Measurements from ENCODE around the gene CCDC182. TPM values are rescaled to one million over a fixed set of nuclear protein-coding genes. Genes with fewer than 3 reads are reported as not detected.

Gene CCDC182
- not detected in 2 replicates for total RNA-seq (2022)
- Bru-seq, nascent RNA: not detected
- not detected for BruChase-seq, experiment 1, labeled RNA remaining after a 6-hour chase
- BruChase-seq, experiment 2, labeled RNA remaining after a 2-hour chase: not detected
- long read RNA-seq: 0 reads

GRCh38 chr17:57745242-57745641 is at the start of gene CCDC182:
CCDC182 (minus strand) TSS chr17:57745299; CDS start chr17:57745272, 27 bp downstream.
- Mint-ChIP-seq H3K27ac (ENCODE audit: unreplicated experiment) (no peak within 1 kb of the TSS), H3K4me1 (ENCODE audit: low read depth, unreplicated experiment) (no peaks in the 10 kb centered on the region), H3K36me3 (ENCODE audit: insufficient read depth, unreplicated experiment) (no peaks in the 10 kb centered on the region), H3K27me3 (ENCODE audit: unreplicated experiment) (peaks cover 83% of the 10 kb centered on the region), H3K9me3 (ENCODE audit: low read depth, unreplicated experiment) (no peaks in the 10 kb centered on the region), H3K4me3 (ENCODE audit: low read depth, unreplicated experiment) (no peak within 1 kb of the TSS)
- intact Hi-C loops (cut with micrococcal nuclease; ENCODE audit: unreplicated experiment): loop anchor here (5.0 kb wide), 2 partner anchors 148 to 503 kb away; no protein-coding TSS in a partner anchor
- TF ChIP-seq, protein P1, sequence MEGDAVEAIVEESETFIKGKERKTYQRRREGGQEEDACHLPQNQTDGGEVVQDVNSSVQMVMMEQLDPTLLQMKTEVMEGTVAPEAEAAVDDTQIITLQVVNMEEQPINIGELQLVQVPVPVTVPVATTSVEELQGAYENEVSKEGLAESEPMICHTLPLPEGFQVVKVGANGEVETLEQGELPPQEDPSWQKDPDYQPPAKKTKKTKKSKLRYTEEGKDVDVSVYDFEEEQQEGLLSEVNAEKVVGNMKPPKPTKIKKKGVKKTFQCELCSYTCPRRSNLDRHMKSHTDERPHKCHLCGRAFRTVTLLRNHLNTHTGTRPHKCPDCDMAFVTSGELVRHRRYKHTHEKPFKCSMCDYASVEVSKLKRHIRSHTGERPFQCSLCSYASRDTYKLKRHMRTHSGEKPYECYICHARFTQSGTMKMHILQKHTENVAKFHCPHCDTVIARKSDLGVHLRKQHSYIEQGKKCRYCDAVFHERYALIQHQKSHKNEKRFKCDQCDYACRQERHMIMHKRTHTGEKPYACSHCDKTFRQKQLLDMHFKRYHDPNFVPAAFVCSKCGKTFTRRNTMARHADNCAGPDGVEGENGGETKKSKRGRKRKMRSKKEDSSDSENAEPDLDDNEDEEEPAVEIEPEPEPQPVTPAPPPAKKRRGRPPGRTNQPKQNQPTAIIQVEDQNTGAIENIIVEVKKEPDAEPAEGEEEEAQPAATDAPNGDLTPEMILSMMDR (IDR thresholded peaks at IDR 0.05; ENCODE audit: unreplicated experiment): no peak
- BruUV-seq (replicated peaks): no TSS peak
- CTCF ChIA-PET: no interaction called here
- DNase-seq: no peak

- no peak overlapping the region for H3K27ac Mint-ChIP-seq (ENCODE audit: unreplicated experiment)
- H3K27me3 Mint-ChIP-seq (ENCODE audit: unreplicated experiment): peaks cover 45% of the 10 kb centered on the region
- no peaks in the 10 kb centered on the region for H3K4me1 Mint-ChIP-seq (ENCODE audit: low read depth, unreplicated experiment)
- no peak overlapping the region for H3K4me3 Mint-ChIP-seq (ENCODE audit: low read depth, unreplicated experiment)
- H3K36me3 Mint-ChIP-seq (ENCODE audit: insufficient read depth, unreplicated experiment): no peaks in the 10 kb centered on the region
- TF ChIP-seq, protein P1 (IDR thresholded peaks at IDR 0.05; ENCODE audit: unreplicated experiment): no peak
- BruUV-seq (replicated peaks): no TSS peak
- peaks cover 4% of the 10 kb centered on the region for H3K9me3 Mint-ChIP-seq (ENCODE audit: low read depth, unreplicated experiment)
- CTCF ChIA-PET: interaction anchor here (0.7 kb wide), 2 partner anchors 164 to 1638 kb away, joined by 3 read pairs; no protein-coding TSS in a partner anchor
- intact Hi-C loops (cut with micrococcal nuclease; ENCODE audit: unreplicated experiment): no loop called here
- DNase-seq: no peak
These were observed 49.7 kb upstream of the CCDC182 start for GRCh38 chr17:57794841-57795240.

DNA sequence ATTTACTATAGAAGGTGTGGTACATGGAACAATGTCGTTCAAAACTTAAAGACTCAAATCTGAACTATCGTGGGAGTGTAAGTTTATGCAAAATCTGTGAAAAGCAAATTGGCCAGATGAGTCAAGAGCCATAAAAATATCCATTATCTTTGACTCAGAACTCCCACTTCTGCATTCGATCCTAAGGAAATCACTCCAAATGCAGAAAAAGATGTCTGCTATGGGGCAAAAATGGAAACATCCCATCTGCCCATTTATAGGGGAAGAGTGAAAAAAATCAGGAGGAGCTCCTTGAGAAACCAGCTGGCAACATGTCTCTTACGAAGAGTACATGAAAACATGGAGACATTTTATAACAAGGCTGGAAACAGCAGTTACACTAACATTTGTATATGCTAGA is 43.6 kb upstream of the CCDC182 start:
- Mint-ChIP-seq H3K27me3 (ENCODE audit: unreplicated experiment) (peaks cover 69% of the 10 kb centered on the region), H3K36me3 (ENCODE audit: insufficient read depth, unreplicated experiment) (no peaks in the 10 kb centered on the region), H3K4me1 (ENCODE audit: low read depth, unreplicated experiment) (no peaks in the 10 kb centered on the region), H3K4me3 (ENCODE audit: low read depth, unreplicated experiment) (no peak overlapping the region), H3K9me3 (ENCODE audit: low read depth, unreplicated experiment) (peaks cover 4% of the 10 kb centered on the region), H3K27ac (ENCODE audit: unreplicated experiment) (no peak overlapping the region)
- CTCF ChIA-PET: no interaction called here
- intact Hi-C loops (cut with micrococcal nuclease; ENCODE audit: unreplicated experiment): no loop called here
- BruUV-seq (replicated peaks): no TSS peak
- TF ChIP-seq, protein P1 (IDR thresholded peaks at IDR 0.05; ENCODE audit: unreplicated experiment): no peak
- no peak for DNase-seq

DNA sequence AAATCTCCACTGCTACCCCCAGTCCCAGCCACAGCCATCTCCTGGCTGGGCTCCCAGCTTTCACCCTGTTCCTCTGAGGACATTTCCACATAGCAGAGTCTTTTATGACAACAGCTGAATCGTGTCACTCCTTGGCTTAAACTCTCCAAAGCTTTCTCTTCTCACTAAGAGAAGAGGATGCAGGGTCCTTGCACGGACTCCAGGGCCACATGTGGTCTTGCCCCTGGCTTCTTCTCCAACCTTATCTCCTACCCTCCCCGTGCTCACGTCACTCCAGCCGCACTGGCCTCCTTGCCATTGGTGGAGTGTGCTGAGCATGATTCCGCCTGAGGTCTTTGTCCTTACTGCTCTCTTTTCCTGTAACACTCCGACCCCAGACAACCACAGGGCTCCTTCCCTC is 39.9 kb upstream of the CCDC182 start:
- Mint-ChIP-seq H3K4me1 (ENCODE audit: low read depth, unreplicated experiment) (no peaks in the 10 kb centered on the region), H3K9me3 (ENCODE audit: low read depth, unreplicated experiment) (no peaks in the 10 kb centered on the region), H3K27me3 (ENCODE audit: unreplicated experiment) (peaks cover 39% of the 10 kb centered on the region), H3K27ac (ENCODE audit: unreplicated experiment) (no peak overlapping the region), H3K36me3 (ENCODE audit: insufficient read depth, unreplicated experiment) (no peaks in the 10 kb centered on the region), H3K4me3 (ENCODE audit: low read depth, unreplicated experiment) (no peak overlapping the region)
- intact Hi-C loops (cut with micrococcal nuclease; ENCODE audit: unreplicated experiment): no loop called here
- TF ChIP-seq, protein P1 (IDR thresholded peaks at IDR 0.05; ENCODE audit: unreplicated experiment): no peak
- CTCF ChIA-PET: no interaction called here
- no peak for DNase-seq
- BruUV-seq (replicated peaks): no TSS peak
